Skeletal muscle cell (primary cell): Measurements from ENCODE around the gene RSU1.
A peak's percentile ranks its signal among the peaks of the same experiment; 100 is the strongest.

Experiments used
- DNase-seq: peaks from one replicate; pipeline ENCODE4 v3.0.0-alpha.2; 2010; ENCODE audit warnings: low read depth
- H3K4me3 ChIP-seq: 2 replicates; pipeline ENCODE4 v1.5.1; 2011; ENCODE audit warnings: low read depth, mild to moderate bottlenecking, control low read depth, low read length, moderate library complexity

RSU1 gene

DNA sequence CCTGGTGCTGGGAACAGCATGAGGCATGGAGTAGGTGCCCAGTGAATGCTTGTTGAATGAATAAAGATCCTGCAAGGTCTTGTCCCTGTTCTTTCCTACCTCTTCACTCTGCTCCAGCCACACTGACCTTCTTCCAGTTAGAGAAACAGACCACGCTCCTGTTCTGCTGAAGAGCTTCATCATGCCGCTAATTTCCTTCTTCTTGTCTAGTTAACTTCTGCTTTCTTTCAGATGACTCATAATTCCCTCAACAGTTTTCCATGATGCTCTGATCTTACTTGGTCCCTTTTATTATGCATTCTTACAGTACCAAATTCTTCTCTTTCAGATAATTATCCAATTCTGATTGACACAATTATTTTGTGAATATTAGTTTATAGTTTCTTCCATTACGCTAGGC lies 236.0 kb downstream of the RSU1 start:
- no peak overlapping the region for H3K4me3 ChIP-seq
- no peak for DNase-seq

DNA sequence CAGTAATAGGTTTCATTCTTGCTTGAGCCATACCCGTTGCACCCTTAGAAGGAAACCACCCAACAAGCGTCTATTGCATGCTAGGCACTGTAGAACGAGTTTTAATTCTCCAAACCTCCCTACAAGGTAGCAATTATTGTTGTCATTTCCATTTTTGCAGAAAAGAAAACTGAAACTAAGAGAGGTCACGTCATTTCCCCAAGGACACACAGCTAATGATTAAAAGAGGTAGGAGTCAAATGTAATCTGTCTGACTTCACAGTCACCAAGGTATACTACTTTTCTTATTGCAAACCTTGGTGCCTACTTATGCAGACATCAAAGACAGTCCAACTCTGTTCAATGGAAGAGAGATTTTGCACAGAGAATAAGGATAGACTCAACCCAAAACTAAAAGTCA lies 246.5 kb downstream of the RSU1 start:
- DNase-seq: no peak
- H3K4me3 ChIP-seq: no peak overlapping the region

GRCh38 chr10:16566202-16566805 lies 250.9 kb downstream of the RSU1 start:
- DNase-seq: no peak
- H3K4me3 ChIP-seq: peak overlapping the region; percentile 11

- no peak for DNase-seq
Observed at GRCh38 chr10:16565604-16566003, 251.6 kb downstream of the RSU1 start.

DNA sequence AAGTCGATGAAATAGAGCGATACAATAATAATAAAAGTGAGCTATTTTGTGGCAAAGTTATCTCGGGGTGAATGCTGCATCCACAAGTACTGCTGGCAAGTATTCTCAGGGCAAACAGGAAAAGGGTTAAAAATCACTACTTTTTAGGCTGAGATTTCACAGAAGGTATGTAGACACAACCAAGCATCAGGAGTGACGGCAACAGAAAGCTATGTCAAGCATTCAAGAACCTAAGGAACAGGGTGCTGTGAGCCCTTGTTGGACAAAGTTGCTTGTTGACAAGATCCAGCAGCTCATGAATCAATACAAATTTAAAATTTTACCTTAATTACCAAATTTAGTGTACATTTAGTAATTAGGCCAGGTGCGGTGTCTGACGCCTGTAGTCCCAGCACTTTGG lies 254.3 kb downstream of the RSU1 start:
- DNase-seq: no peak

More at GRCh38 chr10:16565604-16566003, 251.6 kb downstream of the RSU1 start:
- H3K4me3 ChIP-seq: no peak overlapping the region

GRCh38 chr10:16559236-16559773 lies 257.9 kb downstream of the RSU1 start:
- no peak for DNase-seq

More for the DNA sequence above, 254.3 kb downstream of the RSU1 start:
- no peak overlapping the region for H3K4me3 ChIP-seq

DNA sequence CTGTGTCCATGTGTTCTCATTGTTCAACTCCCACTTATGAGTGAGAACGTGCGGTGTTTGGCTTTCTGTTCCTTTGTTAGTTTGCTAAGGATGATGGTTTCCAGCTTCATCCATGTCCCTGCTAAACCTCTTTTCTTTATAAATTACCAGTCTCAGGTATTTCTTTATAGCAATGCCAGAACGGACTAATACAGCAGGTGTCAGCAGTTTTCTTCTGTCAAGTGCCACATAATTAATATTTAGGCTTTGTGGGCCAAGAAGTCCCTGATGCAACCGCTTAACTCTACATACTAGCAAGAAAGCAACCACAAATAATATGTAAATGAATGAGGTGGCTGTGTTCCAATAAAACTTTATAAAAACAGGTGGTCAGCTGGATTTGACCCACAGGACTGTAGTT lies 269.3 kb downstream of the RSU1 start:
- no peak for DNase-seq
- no peak overlapping the region for H3K4me3 ChIP-seq

More at GRCh38 chr10:16559236-16559773, 257.9 kb downstream of the RSU1 start:
- no peak overlapping the region for H3K4me3 ChIP-seq

GRCh38 chr10:16545116-16545736 lies 272.0 kb downstream of the RSU1 start:
- no peak overlapping the region for H3K4me3 ChIP-seq
- DNase-seq: no peak

- H3K4me3 ChIP-seq: no peak overlapping the region
- no peak for DNase-seq
Observed at GRCh38 chr10:16544591-16544990, 272.6 kb downstream of the RSU1 start.

DNA sequence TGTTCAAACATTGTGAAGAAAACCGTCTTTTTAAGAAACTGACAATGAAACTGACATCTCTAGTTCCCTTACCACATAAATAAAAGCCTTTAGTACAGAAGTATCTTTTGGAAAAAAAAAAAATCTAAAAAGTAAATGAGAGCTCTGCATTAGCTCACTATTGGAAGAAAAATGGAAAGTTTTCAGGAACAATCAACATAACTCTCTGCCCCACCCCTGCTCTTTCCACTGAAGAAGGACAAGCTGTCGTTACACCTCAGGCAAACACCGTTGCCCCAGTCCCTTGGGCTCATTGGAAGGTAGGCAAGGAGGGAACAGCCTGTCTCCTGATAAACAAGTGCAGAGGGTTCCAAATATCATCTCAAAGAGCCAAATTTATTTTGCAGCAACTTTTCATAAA lies 273.1 kb downstream of the RSU1 start:
- no peak for DNase-seq
- no peak overlapping the region for H3K4me3 ChIP-seq
